HG03159 (cell line): Measurements from ENCODE around the gene MGST1.

Experiments used
- ATAC-seq: cut with Tn5 transposase; IDR thresholded peaks from one replicate; pipeline ENCODE4 v1.9.1; 2021; ENCODE audit warnings: mild to moderate bottlenecking, moderate library complexity; ENCODE audit not compliant: unreplicated experiment

Gene MGST1

GRCh38 chr12:16347391-16348298, at the start of gene MGST1:
MGST1 (plus strand) TSS chr12:16347645; CDS start chr12:16354253, 6,608 bp downstream.
- ATAC-seq: peak; percentile 69

DNA sequence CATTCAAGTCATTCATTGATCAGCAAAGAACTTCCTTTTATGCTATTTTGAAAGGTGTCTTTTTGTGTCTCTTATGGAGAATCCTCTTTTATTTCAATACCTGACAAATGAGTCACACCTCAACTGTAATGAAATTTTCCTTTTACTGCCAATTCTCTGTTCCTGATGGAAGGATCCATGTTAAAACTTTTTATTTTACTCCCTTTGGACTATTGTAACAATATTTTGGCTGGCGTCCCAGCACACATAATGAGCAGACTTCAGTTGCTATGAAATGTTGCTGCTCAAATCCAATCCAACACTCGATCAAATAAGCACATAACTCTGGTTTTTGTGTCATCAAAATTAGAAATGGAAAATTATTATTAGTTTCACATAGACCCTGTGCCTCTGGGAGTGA, 48.0 kb upstream of the MGST1 start:
- no peak for ATAC-seq

DNA sequence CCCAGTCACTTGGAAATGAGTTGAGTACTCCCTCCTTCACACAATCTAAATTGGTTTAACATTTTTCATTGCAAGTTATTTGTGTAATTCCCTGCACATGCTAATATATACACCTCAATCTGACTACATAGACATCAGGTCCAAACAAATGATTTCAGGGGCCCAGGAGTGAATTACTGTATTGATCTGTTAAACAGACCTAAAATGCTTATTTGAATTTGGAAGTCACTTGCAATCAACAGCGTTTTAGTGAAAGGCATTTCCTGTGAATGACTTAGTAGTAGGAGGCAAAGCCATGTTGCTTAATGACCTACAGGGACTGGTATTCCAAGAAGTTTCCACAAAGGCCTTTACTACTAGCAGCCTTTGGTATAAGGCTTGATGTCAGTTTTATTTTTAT, 47.3 kb upstream of the MGST1 start:
- ATAC-seq: no peak

- no peak for ATAC-seq
Measured at GRCh38 chr12:16300736-16301135, 46.7 kb upstream of the MGST1 start.

DNA sequence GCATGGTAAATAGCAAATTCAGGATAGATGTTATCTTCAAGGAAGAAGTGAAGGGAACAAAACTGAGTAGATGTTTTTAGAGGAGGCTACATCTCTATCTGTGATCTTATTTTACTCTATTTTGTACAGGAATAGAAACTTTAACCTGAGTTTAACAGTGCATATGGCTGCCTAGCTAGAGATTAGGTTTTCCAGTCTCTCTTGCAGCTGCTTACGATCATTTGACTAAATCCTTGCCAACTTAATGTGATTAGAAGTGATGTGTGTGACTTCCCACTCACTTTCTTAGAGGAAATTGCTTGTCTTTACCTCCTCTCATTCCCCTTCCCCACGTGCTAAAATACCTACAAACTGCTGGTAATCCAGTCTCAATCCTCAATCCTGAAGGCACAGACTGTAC, 43.5 kb upstream of the MGST1 start:
- no peak for ATAC-seq

- no peak for ATAC-seq
Measured at GRCh38 chr12:16307856-16308475, 39.5 kb upstream of the MGST1 start.

DNA sequence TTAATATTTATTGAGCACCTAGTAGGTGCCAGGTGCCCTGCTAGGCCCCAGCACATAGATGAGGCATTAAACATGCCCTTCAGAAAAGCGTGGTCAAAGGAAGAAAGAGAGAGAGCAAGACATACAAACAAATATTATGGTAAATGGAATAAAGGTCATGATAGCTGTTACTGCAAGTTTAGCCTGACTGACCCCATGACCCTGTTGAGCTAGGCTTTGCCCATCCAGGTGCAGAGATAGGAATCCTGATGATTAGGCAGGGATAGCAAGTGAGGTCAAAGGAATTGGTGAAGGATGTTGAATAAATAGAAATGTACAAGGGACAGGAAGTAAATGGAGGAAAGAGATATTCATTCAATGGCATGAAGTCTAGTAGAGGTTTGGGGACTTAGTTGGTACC, 36.5 kb upstream of the MGST1 start:
- ATAC-seq: no peak

DNA sequence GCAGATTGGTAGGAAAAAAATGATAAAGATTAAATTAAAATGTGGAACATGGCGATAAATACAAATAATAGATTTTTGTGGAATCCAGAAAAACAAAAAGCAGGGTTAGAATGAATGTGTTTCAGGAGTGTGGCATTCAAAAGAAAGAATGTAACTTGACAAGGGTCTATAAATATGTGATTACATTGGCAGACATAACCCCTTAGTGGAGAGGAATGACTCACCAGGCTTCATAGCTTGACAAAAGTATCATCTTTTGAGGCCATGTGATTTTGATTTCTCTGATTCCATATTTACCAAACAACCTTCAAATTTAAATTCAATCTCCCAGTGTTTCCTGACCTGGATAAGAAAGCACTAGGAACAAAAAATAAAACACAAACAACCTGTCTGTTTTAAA, 24.4 kb upstream of the MGST1 start:
- no peak for ATAC-seq

GRCh38 chr12:16323638-16324037, 23.8 kb upstream of the MGST1 start:
- no peak for ATAC-seq

- ATAC-seq: no peak
Measured at GRCh38 chr12:16324272-16324671, 23.2 kb upstream of the MGST1 start.

DNA sequence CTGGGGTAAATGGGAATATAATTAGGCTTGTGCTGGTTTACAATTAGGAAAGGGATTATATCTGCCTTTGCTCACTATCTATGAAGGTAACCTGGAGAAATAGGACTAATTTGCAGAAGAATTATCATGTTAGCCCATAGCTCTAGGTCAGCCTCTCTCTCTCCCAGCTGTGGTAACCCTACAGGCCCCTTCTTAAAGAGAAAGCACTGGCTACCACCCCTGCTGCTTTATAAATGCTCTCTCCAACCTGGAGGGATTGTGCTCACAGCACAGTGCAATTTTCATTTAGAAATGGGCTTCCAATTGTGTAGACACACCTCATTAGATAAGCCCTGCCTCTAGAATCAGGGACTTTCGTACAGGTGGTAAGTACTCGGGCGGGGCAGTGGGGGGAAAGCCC, 22.7 kb upstream of the MGST1 start:
- no peak for ATAC-seq

- no peak for ATAC-seq
Measured at GRCh38 chr12:16325426-16325825, 22.0 kb upstream of the MGST1 start.

DNA sequence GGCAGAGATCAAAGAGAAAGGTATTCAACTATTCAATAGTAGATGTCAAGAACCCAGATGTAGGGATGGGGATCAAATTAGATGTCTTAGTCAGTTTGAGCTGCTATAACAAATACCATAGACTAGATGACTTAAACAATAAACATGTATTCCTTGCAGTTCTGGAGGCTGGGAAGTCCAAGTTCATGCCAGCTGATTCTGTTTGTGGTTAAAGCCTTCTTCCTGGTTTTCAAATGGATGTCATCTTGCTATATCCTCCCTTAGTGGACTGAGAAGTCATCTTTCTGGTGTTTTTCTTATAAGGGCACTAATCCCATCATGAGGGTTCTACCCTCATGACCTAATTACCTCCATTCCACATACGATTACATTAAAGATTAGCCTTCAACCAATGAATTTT, 19.5 kb upstream of the MGST1 start:
- no peak for ATAC-seq

- ATAC-seq: no peak
Measured at GRCh38 chr12:16329594-16329993, 17.9 kb upstream of the MGST1 start.

DNA sequence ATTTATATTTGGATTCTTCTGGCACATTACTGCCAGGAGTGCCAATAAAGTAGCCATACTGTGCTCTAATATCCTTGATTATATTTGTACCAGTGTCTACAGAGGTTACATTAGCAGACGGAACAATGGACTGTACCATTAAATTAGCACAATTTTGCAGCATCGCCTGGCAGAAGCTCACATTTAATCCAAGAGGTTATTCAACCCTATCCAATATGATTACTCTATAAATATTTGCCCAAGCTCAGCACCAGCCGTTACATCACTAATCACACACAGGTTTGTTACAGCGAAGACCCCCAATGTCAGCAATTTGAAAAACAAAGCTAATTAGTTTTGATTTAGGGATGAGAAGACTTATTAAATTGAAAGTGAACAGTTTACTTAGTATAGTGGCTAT, 16.9 kb upstream of the MGST1 start:
- ATAC-seq: no peak

GRCh38 chr12:16331998-16332397, 15.4 kb upstream of the MGST1 start:
- ATAC-seq: no peak

- no peak for ATAC-seq
Measured at GRCh38 chr12:16335838-16336237, 11.6 kb upstream of the MGST1 start.

DNA sequence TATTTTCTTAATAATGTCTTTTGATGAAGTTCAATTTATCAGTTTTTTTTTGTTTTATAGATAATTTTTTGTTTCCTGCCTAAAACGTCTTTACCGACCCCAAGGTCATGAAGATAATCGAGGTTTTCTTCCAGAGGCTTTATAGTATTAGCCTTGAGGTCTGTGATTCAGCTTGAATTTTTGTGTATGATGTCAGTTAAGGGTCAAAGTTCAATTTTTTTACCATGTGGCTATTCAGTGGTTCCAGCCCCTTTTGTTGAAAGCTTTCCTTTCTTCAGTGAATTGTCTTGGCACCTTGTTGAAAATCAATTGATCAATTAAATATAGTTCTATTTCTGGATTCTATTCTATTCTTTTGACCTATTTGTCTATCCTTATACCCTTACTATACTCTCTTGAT, 3.2 kb upstream of the MGST1 start:
- no peak for ATAC-seq

- no peak for ATAC-seq
Measured at GRCh38 chr12:16345105-16345504, 2.3 kb upstream of the MGST1 start.

- no peak for ATAC-seq
Measured at GRCh38 chr12:16346958-16347357, 487 bp upstream of the MGST1 start.

- ATAC-seq: peak; percentile 60
Measured at GRCh38 chr12:16348435-16349130, 1.1 kb downstream of the MGST1 start.

DNA sequence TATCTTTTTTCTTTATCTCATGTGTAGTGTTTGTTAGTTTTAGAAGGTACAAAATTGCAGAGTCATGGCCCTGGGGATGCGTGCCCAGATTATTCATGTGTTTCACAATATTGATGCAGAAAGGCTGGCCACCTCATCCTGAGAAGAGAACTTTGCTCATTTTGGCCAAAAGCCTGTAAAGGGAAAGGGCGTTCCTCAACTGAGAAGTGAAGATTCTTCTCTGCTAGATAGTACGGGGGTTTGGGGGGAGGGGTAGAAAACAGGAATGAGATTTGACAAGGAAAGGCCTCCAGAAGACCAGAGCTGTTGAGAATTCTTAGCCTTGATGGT, 1.7 kb downstream of the MGST1 start:
- peak; percentile 22 for ATAC-seq
